ENCODE measurements around the gene HSPA1A.

GRCh38 chr6:31791324-31792089 lies 23.8 kb upstream of the HSPA1A start:
- no peak for TF ChIP-seq POLR2A (IDR thresholded peaks at IDR 0.05; ENCODE audit: low read depth, low read length)
- TF ChIP-seq POLR2AphosphoS5 (IDR thresholded peaks at IDR 0.05; ENCODE audit: low read depth, low read length): no peak
